MV-4-11 (cell line): ENCODE measurements around the gene GLI3.

Experiments used
- DNase-seq: peaks from one replicate; lab custom pipeline; 2025; lab: John Stamatoyannopoulos, UW

GLI3 gene

DNA sequence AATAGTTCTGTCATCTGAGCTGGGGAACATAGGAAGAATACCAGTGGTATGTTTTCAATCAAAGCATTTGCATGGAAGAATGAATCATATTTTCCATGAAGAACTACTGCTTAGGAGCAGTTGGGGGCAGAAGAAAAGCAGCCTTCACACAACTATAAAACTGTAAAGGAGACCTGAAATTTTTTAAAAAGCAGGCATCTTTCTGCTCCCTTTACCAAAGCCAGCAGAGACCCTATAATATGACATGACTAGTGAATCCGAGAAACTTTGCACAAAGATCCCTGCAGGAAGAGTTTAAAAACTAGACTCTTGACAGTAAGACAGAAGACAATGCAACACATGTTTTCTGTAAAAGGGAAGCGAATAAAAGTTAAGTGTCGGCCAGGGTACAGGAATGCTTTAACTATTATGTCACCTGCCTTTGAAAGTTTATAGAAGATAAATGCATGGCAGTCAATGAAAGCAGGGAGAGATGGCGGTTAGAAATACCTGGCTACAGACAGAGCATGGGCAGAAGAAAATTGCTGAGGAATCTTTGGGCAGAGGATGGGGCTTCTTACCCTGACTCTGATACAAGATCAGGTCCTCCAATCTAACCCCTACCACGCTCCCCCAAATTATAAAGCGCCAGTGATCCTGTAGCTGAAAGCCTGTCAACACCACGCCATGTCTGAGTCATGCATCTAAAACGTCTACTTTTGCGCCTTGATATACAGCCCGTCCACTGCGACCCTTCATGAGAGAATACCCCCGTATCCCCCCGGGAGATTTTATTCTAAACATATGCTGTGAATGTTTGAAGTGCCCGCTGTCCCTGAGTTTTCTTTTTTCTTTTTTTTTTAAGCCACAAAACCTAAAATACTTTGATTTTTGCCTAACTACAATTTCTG lies 93.1 kb downstream of the GLI3 start:
- DNase-seq, result no peak

DNA sequence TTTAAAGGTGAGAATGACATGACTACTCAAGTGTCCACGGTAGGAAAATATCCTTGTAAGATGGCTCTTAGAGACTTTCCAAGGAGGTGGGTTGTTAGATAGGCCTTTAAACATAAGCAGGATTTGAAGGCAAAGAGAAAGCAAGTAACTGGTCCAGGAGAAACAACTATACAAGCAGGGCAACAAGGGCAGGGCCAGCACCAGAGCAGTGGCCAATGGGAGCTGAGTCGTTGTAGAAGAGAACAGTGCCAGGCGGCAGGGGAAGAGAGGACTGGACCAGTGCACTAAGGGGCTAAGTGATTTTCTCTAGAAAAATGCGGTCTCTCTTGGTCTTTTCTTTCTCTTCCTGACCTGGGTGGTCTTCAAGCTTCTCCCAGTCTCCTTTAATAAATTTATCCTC lies 94.9 kb downstream of the GLI3 start:
- DNase-seq, result no peak

DNA sequence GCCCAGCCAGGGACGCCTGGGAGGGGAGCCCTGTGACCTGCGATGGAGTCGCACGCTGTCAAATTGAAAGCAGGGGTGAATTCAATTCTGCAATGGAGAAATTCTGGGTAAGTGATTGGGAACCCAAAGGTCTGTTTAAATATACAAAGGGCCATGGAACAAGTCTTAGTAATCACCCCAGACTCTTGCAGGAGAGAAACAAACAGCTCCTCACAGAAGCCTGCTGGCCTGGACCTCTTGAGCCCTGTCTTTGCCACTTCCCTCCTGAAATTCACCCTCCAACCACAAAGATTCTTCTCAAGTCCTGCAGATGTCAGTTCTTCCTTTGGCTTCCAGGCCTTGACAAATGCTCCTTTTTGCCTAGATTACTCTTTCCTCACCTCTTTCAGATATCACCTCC lies 97.3 kb downstream of the GLI3 start:
- DNase-seq, result no peak

DNA sequence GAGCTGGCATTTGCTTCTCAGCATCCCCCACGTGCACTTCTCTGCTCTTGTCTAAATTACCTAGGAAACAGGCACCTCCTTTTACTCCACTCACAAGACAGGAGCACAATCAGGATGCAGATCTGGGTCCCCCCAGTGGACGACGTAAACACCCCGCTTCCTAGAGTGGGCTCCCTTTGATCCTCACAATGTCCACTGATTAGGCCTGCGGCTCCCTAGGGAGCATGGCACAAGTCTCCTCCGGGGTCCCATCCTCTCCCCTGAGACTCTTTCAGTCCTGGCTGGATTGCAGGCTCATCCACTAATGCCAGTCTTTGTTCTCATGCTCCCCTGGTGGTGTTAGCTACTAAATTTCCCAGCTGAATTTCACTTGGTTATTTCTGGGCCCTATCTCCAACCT lies 98.3 kb downstream of the GLI3 start:
- no peak for DNase-seq

DNA sequence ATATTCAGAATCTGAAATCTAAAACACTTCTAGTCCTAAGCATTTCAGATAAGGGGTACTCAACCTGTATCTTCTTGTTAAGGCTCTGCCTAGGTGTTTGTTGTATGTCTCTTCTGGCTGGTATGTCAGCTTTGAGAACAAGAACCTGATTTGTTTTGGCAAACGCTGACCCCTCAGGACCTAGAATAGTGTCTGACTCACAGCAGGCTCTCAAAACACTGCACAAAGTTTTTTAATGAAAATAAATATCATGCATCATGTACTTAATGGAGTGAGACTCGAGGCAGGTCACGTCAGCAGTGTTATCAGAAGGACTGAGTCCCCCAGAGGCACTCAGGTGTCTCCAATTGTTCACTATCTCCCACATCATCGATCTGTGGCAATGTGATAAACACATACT lies 99.1 kb downstream of the GLI3 start:
- no peak for DNase-seq

DNA sequence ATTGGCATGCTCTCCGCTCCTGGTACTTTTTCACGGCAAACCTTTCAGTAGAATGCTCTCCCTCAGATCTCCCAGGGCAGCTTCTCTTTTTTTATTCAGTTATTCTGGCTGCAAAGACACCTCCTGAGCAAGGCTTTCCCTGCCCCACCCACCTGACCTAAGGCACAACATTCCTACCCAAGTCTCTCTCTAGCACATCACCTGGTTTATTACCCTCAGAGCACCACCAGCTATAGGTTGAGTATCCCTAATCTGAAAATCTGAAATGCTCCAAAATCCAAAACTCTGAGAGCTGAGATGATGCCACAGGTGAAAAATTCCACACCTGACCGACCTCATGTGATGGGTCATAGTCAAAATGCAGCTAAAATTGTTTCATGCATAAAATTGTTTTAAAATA lies 99.6 kb downstream of the GLI3 start:
- DNase-seq, result no peak

DNA sequence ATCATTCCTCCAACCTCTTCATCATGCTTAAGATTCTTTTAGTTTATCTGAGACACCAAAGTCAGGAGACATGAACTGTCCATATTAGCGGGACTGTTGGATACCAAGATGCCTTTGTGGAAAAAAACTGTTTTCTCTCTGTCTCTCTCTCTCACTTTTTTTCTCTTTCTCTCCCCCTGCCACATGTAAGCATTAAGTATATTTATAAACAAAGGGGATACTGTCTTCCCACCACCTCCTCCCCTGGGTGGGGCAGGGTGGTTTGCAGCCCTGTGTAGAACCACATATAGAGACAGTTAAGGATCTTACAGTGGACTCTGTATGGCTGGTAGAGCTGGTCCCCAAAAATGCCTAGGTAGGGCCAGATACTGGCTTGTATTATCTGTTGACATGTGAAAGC lies 101.3 kb downstream of the GLI3 start:
- no peak for DNase-seq

DNA sequence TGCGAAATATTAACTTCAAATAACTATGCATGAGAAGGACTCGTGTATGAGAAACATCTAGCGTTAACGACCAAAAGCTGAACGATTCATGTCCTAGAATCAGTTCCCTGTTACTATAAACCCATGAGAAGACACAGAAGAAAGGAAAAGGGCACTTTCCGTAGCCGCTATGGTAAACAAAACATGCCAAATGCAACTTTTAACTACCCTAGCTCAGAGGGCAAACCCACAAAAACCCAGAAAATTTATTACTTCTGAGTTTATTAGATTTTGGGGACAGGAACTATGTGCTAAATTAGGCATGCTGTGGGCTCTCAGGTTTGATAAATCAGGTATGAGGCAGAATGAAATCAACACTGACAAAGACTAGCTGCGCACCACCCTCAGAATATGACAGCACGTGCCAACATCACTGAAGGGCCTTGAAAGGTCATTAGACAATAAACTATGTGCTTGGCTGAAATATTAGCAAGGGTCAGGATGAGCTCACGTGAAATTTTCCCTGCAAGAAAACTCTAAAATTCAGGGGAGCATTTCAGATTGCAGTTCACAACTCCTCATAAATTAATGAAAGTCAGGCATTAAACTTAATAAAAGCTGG lies 102.6 kb downstream of the GLI3 start:
- DNase-seq, result no peak

DNA sequence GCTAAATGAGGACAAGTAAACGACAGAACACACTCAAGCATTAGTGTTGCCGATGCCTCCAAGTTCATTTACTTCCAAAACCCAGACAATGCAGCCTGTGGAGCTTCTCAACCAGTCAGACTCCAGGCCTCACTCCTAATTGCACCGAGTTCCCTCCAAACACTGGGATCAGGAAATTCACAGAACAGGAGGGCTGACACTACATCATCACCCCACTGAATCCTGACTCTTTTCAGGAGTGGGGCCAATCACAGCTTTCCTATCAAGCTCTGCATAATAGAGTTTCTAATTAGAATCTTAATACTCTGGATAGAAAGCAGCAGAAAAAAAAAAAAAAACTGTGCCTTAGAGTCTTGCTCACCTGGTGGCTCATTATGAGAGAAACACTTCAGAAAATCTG lies 103.7 kb downstream of the GLI3 start:
- DNase-seq, result no peak

DNA sequence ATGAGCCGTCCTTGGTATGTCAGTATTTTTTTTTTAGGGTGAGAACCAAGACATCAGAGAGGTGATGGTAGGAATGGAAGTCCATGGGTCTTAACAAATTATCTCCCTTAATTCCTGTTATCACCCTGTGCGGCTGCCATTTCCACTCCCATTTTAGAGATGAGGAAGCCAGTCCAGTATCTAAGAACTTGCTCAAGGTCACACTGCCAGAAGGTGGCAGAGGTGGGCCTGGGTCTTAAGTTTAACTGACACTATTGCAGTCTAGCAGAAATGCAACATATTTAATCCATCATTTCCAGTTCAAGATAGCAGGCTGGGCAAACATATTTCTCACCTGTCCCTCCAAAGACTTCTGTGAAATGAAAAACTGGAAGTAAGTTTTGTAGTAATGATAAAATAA lies 108.3 kb downstream of the GLI3 start:
- DNase-seq, result no peak

DNA sequence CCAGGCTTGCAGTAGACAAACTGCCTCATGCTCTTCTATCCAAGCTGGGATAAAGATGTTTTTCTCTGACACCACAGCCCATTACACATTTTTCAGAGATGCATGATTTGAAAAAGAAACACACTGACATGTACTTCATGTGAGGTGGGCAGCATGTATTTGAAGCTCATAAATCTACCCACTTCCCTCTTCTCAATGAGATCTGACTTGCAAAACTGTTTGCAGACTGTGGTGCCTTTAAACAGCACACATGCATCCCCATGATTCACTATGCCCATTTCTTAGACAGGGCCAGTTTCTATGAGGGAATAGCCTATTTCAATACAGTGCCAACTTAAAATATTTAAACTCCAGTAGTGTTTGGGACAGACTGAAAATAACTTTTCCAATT lies 109.8 kb downstream of the GLI3 start:
- no peak for DNase-seq

DNA sequence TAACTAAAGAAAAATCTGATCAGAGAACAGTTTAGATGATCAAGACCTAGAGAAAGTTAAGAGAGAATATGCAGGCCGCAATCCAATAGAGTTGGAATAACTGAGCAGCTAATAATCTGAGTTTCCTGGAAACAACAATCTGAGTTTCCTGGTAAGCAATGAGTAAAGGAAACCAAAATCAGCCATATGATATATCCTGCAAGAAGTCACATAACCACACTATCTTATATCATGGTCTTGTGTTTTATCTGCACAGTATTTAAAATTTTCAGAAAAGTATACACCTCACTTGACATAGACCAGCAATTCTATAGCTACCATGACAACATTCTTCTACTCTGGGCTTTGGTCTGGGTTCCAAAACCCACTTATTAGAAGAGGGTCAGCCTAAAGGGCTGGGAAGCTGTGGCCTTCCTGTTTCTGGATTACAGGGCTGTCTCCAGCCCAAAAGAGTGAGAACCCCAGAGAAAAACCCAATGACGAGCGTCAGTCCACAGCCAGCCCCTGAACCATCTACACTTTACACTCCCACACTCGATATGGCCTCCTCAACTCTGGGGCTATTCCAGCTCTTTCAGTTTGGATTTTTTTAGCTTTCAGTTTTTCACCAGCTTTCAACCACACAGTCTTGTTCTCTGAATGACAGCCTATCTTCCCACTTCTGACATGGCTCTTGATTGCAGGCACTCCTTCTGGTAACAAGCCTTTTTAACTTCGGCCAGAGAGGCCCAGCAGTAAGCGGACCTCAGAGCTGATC lies 110.4 kb downstream of the GLI3 start:
- DNase-seq, result no peak

DNA sequence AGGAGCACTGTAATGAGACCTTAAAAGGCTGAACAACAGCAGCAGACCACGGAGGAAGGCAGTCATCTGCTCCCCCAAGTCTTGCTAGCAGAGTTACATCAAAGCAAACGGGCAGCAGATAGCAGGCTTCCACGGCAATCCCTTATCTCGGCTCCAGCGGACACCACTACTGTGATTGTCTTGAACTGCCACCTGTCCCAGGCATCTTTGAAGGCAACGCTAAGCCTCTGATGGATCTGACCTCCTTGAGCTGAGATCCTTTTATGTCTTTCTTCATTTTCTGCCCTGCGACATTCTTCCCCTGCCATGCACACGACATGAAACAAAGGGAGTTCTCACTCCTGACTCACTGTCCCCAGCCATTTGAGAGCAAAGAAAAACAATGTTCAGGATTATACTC lies 111.7 kb downstream of the GLI3 start:
- DNase-seq, result no peak

DNA sequence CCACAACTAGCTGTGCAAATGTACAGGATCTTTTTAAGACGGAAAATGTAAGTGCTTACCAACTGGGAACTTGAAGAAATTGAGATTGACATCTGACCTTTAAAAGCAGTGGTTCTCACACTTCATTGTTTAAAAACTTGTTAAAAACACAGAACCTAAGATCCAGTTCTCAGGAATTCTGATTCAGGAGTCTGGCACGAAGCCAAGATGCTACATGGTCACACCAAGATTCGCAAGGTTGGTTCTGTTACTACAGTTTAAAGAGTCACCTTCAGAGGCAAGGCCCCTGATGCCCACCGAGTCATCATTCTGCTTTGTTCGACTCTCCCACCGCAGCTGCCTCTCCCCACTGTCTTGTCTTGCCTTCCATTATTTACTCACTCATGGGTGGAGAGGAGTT lies 113.3 kb downstream of the GLI3 start:
- no peak for DNase-seq

DNA sequence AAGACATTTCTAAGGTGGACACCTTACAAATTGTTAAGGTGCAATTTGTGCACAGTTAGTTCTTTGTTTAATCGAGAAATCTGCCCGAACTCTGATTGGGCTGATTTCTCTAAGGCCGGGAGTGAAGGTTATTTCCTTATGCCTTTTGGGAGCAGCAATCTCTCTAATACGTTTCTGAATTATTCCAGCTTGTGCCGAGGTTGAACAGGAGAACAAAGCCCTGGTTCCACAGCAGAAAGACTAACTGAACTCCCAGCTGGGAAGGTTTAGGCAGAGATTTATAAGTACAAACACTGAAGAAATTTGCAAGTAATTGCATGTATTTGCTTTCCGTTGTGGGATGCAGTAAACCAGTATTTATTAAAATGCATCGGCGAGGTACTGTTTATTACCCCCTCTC lies 116.8 kb downstream of the GLI3 start:
- no peak for DNase-seq

DNA sequence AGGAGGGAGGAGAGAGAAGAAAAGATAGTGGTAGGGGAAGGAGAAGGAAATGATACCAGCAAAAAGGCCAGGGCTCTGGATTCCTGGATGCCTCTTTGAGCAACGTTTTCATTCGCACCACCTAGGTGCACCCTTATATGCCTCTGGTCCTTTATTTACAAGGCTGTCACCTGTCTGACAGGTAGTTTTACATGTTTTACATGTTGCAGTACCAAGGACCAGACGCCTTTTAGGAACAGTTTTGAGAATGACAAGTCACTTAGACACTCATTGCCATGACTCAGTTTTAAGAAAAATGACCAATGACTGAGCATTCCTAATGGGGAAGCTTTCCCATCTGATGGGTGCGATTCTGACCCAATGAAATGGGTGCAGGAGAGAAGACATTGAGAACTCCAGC lies 119.8 kb downstream of the GLI3 start:
- no peak for DNase-seq

DNA sequence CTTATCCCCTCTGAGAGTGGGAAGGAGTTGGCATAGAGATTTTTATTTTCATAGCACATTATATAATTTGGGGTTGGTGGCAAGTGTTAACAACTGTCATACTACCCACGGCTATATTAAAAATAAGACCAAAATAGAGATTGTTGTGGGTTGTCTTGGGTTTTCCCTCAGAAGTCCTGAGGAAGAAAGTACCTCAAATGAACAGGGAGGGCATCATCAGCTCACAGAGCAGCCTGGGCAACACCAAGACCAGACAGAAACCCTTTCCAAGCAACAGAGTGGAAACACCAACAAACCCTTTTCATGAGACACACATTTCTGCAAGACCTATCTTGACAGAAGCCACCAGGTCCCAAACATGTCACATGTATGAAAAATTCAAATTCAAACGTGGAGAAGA lies 121.2 kb downstream of the GLI3 start:
- no peak for DNase-seq

DNA sequence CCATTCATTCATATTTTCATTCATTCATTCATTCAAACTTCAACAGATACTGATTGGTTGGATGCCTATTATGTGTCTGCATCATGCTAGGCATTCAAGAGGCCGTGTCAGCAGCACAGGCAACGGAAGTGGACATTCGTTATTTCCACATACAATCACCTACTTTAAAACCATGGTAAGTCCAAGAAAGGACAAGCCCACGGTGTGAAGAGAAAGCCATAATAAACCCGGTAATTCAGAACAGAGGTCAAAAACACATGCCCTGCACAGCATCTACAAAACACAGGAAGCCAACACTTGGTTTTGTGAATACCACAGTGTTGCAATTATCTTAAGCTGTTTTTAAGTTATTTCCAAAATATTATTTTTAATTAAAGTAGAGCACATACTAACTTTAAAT lies 126.7 kb downstream of the GLI3 start:
- DNase-seq, result no peak

DNA sequence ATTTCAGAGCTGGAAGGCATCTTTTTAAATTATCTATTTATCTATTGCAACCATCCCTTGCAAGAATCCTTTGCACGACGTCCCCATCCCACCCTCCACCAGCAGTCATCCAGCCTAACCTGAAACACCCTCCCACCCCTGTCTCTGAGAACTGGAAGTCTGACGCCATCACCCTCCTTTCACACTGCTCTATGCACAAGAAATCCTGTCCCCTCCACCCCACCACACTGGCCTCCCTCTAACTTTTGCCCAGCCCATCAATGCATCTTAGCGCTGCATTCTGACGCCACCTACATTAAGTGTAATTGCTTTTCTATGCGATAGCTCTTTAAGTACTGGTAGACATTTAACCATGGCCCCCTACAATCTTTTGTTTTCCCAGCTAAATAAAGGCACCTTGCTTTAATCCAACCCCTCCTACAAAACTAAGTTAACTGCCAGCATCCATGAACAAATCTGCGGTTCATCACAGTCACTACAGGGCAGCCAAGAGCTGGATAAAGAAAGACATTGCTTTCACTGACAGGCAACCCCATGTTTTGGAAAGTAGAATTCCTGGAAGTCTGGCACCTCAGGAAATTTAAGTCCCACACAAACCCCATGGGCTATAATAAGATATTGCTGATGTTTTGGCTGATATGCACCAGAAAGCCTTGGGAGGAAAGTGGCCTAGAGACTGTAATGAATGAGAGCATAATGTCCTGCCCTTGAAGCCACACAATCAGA lies 128.0 kb downstream of the GLI3 start:
- no peak for DNase-seq

DNA sequence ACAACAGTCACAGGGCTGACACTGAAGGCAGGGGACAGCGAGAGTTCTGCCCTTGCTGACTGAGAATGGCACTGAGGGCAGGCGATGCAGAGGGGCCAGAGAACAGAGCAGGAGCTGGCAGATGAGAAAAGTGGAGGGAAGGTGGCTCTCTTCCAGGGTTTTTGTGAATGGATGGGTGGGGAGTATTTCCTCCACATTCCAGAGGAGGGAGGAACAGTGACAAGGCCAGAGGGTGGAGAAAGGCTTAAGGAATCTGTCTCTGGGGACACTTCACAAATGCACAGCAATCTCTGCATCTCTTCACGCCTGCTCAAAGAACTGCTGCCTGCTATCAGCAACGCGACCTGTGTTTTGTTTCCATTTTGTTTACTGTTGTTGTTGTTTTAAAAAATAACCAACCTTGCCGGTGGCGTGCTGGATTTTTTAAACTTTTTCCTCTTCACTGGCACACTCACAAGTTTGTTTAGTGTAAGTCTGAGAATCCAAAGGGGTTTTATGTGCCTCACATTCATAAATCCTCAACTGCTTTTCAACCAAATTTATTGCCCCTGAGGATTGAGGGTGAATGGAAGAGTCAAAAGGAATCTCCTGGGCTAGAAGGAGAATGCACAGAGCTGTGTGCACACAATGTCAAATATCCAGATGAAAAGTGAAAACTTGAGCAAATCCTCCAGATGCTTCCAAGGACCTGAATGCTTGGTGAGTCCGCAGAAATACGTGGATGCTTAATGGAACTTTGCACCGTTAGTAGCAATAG lies 129.3 kb downstream of the GLI3 start:
- DNase-seq, result no peak

DNA sequence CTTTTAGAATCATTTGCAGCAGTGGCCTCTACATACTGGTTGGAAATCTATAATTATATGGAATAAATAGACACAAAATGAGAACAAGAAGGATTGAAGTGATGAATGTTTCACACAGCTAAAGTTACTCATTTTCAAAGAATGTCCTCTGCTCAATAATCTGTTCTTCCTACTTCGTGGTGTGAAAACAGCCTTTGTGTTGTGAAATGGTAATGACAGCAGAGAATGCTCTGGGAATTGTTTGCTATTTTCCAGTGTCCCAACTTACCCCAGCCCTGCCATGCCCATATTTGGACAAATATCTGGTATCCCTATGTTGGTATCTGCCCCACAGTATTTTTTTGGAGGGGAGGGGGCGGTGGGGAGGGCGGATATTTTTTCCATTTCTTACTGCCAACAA lies 130.4 kb downstream of the GLI3 start:
- no peak for DNase-seq
